WERI-Rb-1 (cell line): ENCODE results near the gene UNKL.
A peak's percentile ranks its signal among the peaks of the same experiment; 100 is the strongest.

Experiments
- DNase-seq: peaks from one replicate; pipeline ENCODE4 v3.0.0-alpha.2; 2020
- H3K27ac ChIP-seq: fragments of 250-450 bp; sonication (Bioruptor Pico); 2 replicates; pipeline ENCODE4 v1.5.1; 2020; ENCODE audit warnings: mild to moderate bottlenecking, moderate library complexity
- H3K27me3 ChIP-seq: fragments of 250-450 bp; sonication (Bioruptor Pico); 2 replicates; pipeline ENCODE4 v1.5.1; 2021; ENCODE audit warnings: mild to moderate bottlenecking, low read depth, moderate library complexity; ENCODE audit not compliant: insufficient read depth, severe bottlenecking
- H3K36me3 ChIP-seq: fragments of 250-450 bp; sonication (Bioruptor Pico); 2 replicates; pipeline ENCODE4 v1.5.1; 2020; ENCODE audit warnings: mild to moderate bottlenecking, moderate library complexity
- H3K4me3 ChIP-seq: 2 replicates; pipeline ENCODE4 v1.5.1; 2011; ENCODE audit warnings: low read depth, mild to moderate bottlenecking, control low read depth, low read length
- H3K9me3 ChIP-seq: fragments of 250-450 bp; sonication (Bioruptor Pico); 2 replicates; pipeline ENCODE4 v1.5.1; 2021; ENCODE audit warnings: mild to moderate bottlenecking, moderate library complexity; ENCODE audit not compliant: severe bottlenecking
- CTCF ChIP-seq: IDR thresholded peaks from 2 replicates; pipeline ENCODE4 v1.5.1; 2011; ENCODE audit warnings: low read depth, mild to moderate bottlenecking, control low read depth, inconsistent platforms, low read length

Gene UNKL

DNA sequence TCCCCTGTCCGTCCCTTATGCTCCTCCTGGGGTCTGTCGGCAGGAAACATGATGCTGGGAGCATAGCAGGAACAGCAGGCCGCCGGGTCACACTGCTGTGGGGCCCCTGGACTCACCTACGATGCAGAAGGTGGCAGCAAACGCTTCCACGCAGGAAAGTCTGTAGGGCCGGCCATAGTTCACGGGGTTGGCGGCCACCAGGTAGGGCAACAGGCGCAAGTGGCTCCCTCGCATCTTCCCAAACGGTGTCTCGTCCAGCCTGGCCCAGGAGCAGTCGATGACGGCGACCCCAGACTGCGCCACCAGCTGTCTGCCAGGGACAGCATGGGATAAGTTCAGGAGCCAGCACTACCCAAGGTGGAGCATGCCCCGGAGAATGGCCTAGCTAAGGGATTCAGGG, 63.8 kb downstream of the UNKL start:
- no peak for DNase-seq
- Histone ChIP-seq H3K27ac (no peak overlapping the region), H3K9me3 (no peaks in the 10 kb centered on the region), H3K27me3 (no peaks in the 10 kb centered on the region), H3K4me3 (peak overlapping the region; percentile 92), H3K36me3 (peaks cover 24% of the 10 kb centered on the region)
- no peak for TF ChIP-seq CTCF

DNA sequence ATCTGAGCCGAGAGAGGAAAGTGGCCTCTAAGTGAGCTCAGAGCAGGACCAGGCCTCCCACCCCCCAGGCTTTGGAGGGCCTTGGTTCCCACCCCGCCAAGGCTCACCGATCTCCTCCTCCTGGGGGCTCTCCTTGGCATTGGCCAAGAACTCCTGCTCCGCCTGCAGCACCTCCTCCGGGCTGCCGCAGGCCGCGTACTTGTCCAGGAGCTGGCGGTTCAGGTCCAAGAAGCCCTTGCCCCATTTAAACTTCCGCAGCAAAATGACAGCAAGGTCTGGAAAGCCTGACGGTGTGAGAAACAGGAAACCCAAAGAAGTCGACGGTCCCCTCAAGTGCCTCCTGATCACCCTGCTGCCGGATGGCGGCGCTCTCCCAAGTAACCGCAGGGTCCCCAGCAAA, 64.6 kb downstream of the UNKL start:
- DNase-seq, result no peak
- Histone ChIP-seq H3K9me3 (no peaks in the 10 kb centered on the region), H3K27me3 (no peaks in the 10 kb centered on the region), H3K4me3 (no peak overlapping the region), H3K27ac (no peak overlapping the region), H3K36me3 (peaks cover 24% of the 10 kb centered on the region)
- no peak for TF ChIP-seq CTCF

DNA sequence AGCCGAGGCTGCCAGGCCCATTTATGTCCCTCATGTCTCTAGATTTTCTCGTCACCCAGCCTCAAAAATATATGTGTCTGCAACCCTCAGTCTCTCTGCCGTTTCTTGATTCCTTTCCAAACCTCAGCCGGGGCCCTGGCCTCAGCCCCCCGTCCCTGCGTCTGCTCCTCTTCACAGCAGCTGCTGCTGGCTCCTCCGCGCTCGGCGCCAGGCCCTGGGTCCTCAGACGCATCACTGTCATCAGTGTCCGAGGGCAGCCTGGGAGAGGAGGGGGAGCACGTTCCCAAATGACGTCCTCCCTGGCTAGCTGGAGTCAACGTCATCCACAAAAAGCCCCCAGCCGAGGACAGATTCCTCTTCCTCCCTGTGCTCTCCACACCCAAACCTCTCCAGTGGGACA, 65.2 kb downstream of the UNKL start:
- no peak overlapping the region for H3K4me3 ChIP-seq
- no peak for DNase-seq

GRCh38 chr16:1348926-1349325, 65.6 kb downstream of the UNKL start:
- no peak overlapping the region for H3K27ac ChIP-seq
- H3K4me3 ChIP-seq, result no peak overlapping the region
- no peak for TF ChIP-seq CTCF
- H3K36me3 ChIP-seq, result peaks cover 24% of the 10 kb centered on the region
- H3K9me3 ChIP-seq, result no peaks in the 10 kb centered on the region
- H3K27me3 ChIP-seq, result no peaks in the 10 kb centered on the region
- DNase-seq, result no peak

More for the DNA sequence above, 65.2 kb downstream of the UNKL start:
- no peaks in the 10 kb centered on the region for H3K9me3 ChIP-seq
- TF ChIP-seq CTCF, result no peak
- H3K27ac ChIP-seq, result no peak overlapping the region
- H3K27me3 ChIP-seq, result no peaks in the 10 kb centered on the region
- H3K36me3 ChIP-seq, result peaks cover 24% of the 10 kb centered on the region

DNA sequence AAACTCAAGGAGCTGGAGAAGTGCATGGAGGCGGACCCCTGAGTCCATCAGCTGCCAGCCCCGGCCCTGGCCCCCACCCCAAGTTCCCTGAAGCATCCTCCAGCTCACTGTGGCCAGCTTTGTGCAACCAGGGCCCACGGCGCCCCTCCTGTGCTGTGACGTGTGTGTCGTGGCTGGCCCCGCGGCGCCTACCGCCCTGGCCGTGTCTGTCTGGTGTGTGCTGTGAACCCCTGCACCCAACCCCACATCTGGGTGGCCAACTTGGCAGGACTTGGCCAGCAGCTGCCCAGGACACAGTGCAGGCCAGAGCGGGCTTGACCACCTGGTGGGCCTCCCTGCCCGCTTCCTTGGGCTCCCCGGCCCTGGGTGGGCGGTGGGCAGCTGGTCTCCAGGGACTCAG, 66.1 kb downstream of the UNKL start:
- Histone ChIP-seq H3K27me3 (no peaks in the 10 kb centered on the region), H3K9me3 (no peaks in the 10 kb centered on the region), H3K36me3 (peaks cover 24% of the 10 kb centered on the region), H3K27ac (no peak overlapping the region), H3K4me3 (no peak overlapping the region)
- TF ChIP-seq CTCF, result no peak
- DNase-seq, result no peak

DNA sequence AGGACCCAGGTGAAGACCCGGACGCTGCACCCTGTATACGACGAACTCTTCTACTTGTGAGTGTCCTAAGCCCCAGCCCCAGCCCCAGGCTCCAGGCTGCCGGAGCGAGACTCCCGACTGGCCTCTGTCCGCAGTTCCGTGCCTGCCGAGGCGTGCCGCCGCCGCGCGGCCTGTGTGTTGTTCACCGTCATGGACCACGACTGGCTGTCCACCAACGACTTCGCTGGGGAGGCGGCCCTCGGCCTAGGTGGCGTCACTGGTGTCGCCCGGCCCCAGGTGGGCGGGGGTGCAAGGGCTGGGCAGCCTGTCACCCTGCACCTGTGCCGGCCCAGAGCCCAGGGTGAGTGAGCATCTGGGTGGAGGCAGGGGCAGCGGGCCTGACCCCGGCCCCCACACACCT, 66.5 kb downstream of the UNKL start:
- H3K36me3 ChIP-seq, result peaks cover 24% of the 10 kb centered on the region
- no peak overlapping the region for H3K27ac ChIP-seq
- TF ChIP-seq CTCF, result no peak
- H3K27me3 ChIP-seq, result no peaks in the 10 kb centered on the region
- DNase-seq, result no peak
- no peaks in the 10 kb centered on the region for H3K9me3 ChIP-seq
- no peak overlapping the region for H3K4me3 ChIP-seq
